ENCODE data around the gene CNOT4. TPM values are rescaled to one million over a fixed set of nuclear protein-coding genes. Genes with fewer than 3 reads are reported as not detected.
A peak's percentile ranks its signal among the peaks of the same experiment; 100 is the strongest.

Gene CNOT4
- total and polyA plus RNA-seq, 2 of the 13 experiments (the other 11 are each of a cell fraction or from before 2014, with no cell fraction given), result 7.4 to 8.4 TPM

GRCh38 chr7:135434047-135434446 lies 75.9 kb downstream of the CNOT4 start (continued):
- no peak for TF ChIP-seq CREBL2 (CRISPR knock-in tag; IDR thresholded peaks at IDR 0.05; ENCODE audit: borderline replicate concordance)
- TF ChIP-seq HOXD1 (CRISPR knock-in tag; IDR thresholded peaks at IDR 0.05), result no peak
- TF ChIP-seq MAZ (IDR thresholded peaks at IDR 0.05; ENCODE audit: borderline replicate concordance, low read depth, low read length), result no peak
- TF ChIP-seq MAZ (CRISPR knock-in tag; IDR thresholded peaks at IDR 0.05; ENCODE audit: low read depth), result 0 out of 2 replicates have a peak, but pooled peaks have one; percentile 30
- no peak for TF ChIP-seq SP1 (IDR thresholded peaks at IDR 0.05)
- TF ChIP-seq SP1 (CRISPR knock-in tag; IDR thresholded peaks at IDR 0.05), result no peak
- TF ChIP-seq FOSL1 (CRISPR knock-in tag; IDR thresholded peaks at IDR 0.05; ENCODE audit: borderline replicate concordance), result no peak
- no peak for TF ChIP-seq ZNF605 (CRISPR knock-in tag; IDR thresholded peaks at IDR 0.05)
- no peak for TF ChIP-seq CEBPB (IDR thresholded peaks at IDR 0.05; ENCODE audit: borderline replicate concordance, low read depth, low read length)
- TF ChIP-seq NFIB (CRISPR knock-in tag; IDR thresholded peaks at IDR 0.05; ENCODE audit: borderline replicate concordance), result no peak
- no peak for TF ChIP-seq TFE3 (CRISPR knock-in tag; IDR thresholded peaks at IDR 0.05)
- TF ChIP-seq ZNF644 (CRISPR knock-in tag; IDR thresholded peaks at IDR 0.05; ENCODE audit: low read depth), result peak; percentile 96
- no peak for TF ChIP-seq ZNF773 (CRISPR knock-in tag; IDR thresholded peaks at IDR 0.05; ENCODE audit: borderline replicate concordance)
- TF ChIP-seq XRCC5 (optimal IDR thresholded peaks at IDR 0.05; ENCODE audit: low read length), result no peak

- Histone ChIP-seq H3K9ac (ENCODE audit: insufficient read depth, low read depth, low read length) (no peak overlapping the region), H4K20me1 (ENCODE audit: insufficient read depth, low read length) (no peaks in the 10 kb centered on the region), H2AFZ (ENCODE audit: low read length) (no peak overlapping the region), H3K79me2 (ENCODE audit: insufficient read depth, low read length) (peaks cover 16% of the 10 kb centered on the region), H3K27me3 (ENCODE audit: control insufficient read depth in 1 of 2, insufficient read depth in 2 of 2, low read length in 2 of 2) (no peaks in the 10 kb centered on the region), H3K4me1 (ENCODE audit: insufficient read depth, low read length) (peaks cover 17% of the 10 kb centered on the region), H3K36me3 (replicated peaks in 1 of 2; ENCODE audit: control insufficient read depth in 1 of 2, insufficient read depth in 2 of 2, low read length in 2 of 2) (0 out of 5 replicates have a peak, but pooled peaks cover 0 to 3% of the 10 kb centered on the region in 2 experiments), H3K9me3 (ENCODE audit: low read length) (no peaks in the 10 kb centered on the region), H3K4me3 (replicated peaks in 1 of 3; ENCODE audit: insufficient read depth in 1 of 3, low read depth in 2 of 3, low read length in 3 of 3) (no peak overlapping the region), H3K4me2 (ENCODE audit: low read depth, low read length) (no peak overlapping the region), H3K27ac (ENCODE audit: extremely low read length, insufficient read depth, low read length) (no peak overlapping the region)
- in situ Hi-C loops (cut with HindIII; ENCODE audit: extremely low pct_ligation_motif_present, low pct_unique_long_range_greater_than_20kb), result no loop called here
- DNase-seq (ENCODE audit: low spot score) (no peak), ATAC-seq (no peak), FAIRE-seq (no peak)
- POLR2A ChIA-PET, result no interaction called here
- intact Hi-C loops (cut with micrococcal nuclease; ENCODE audit: unreplicated experiment), result no loop called here
- BruUV-seq (replicated peaks), result no TSS peak
- WGBS (ENCODE audit: low lambda C conversion rate), result 100% methylated on average over 1 of the region's 1 CpG
- TF ChIP-seq NCOA5 (CRISPR knock-in tag; IDR thresholded peaks at IDR 0.05) (no peak), NR2C2 (CRISPR knock-in tag; IDR thresholded peaks at IDR 0.05; ENCODE audit: borderline replicate concordance) (no peak), KDM2A (CRISPR knock-in tag; IDR thresholded peaks at IDR 0.05; ENCODE audit: borderline replicate concordance, low read depth) (no peak), MAFK (conservative IDR thresholded peaks at IDR 0.05 in 1 of 2, IDR thresholded peaks at IDR 0.05 in 1 of 2; ENCODE audit: low read length in 2 of 2) (peak in 1 of 2 experiments; percentile 48; a peak in 1 of 4 replicates), MAFF (IDR thresholded peaks at IDR 0.05; ENCODE audit: low read depth, low read length) (peak; percentile 30; the same call in 1 of the 2 replicates)
- CTCF ChIA-PET (ENCODE audit: low intra/inter-chr PET ratio, low total read pairs), result no interaction called here
These were observed 79.3 kb downstream of the CNOT4 start for GRCh38 chr7:135430626-135431025.

All from HepG2 (cell line).